ENCODE results near the gene OR7A17.

- TF ChIP-seq, protein P1, sequence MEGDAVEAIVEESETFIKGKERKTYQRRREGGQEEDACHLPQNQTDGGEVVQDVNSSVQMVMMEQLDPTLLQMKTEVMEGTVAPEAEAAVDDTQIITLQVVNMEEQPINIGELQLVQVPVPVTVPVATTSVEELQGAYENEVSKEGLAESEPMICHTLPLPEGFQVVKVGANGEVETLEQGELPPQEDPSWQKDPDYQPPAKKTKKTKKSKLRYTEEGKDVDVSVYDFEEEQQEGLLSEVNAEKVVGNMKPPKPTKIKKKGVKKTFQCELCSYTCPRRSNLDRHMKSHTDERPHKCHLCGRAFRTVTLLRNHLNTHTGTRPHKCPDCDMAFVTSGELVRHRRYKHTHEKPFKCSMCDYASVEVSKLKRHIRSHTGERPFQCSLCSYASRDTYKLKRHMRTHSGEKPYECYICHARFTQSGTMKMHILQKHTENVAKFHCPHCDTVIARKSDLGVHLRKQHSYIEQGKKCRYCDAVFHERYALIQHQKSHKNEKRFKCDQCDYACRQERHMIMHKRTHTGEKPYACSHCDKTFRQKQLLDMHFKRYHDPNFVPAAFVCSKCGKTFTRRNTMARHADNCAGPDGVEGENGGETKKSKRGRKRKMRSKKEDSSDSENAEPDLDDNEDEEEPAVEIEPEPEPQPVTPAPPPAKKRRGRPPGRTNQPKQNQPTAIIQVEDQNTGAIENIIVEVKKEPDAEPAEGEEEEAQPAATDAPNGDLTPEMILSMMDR (IDR thresholded peaks at IDR 0.05 in 4 of 5, conservative IDR thresholded peaks at IDR 0.05 in 1 of 5) = no peak
- TF ChIP-seq POLR2A (IDR thresholded peaks at IDR 0.05) = no peak
Observed at GRCh38 chr19:14890643-14891379, 4.9 kb upstream of the OR7A17 start.

Measured in gastrocnemius medialis (tissue), 4 donors.